ENCODE data around the gene TBC1D8B.

Gene TBC1D8B

DNA sequence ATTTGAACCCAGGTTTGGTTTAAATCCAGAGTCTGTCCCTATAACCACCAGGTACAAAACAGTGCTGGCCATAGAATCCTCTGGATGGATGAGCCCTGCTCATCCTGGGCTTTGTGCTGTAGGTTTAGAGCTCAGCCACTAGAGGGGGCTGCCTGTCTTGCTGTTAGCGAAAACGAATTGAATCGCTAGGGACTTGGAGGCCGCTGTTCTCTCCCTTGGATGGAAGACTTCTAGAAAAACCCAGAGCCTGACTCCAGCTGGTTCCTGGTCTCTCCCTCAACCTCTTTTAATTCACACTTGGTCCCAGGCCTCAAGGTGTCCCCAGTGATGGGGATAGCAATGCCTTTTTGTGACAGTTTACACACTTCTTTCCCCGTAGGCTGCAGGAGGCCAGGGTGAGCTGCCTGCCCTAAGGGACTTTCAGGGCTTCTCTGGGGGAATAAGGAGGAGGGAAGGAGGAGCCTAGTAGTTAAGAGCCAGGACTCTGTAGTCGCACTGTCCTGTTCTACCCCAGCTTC is 92.0 kb downstream of the TBC1D8B start:
- DNase-seq: peak; percentile 74

DNA sequence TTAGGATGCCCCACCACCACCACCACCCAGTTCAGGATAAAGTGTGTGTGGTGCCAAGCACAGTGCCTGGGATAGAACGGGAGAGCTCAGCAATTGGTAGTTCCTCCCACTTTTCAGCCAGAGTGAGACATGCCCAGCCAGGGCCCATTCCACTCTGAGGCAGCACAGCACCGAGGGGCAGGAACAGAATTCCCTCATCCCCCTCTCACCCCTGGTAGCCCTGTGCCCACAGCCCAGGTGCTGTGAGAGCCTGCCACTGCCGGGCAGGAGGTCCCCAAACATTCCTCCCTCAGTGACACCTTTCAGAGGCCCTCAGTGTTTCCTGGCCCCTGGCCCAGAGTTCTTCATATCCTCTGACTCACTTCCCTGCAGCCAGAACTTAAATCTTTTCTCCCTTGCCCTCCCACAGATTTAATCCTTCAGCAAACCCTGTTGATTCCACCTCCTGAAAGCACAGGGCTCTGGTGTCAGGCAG is 92.5 kb downstream of the TBC1D8B start:
- in situ Hi-C loops (cut with HindIII; ENCODE audit: low pct_ligation_motif_present, low pct_unique_long_range_greater_than_20kb, low sequenced_read_pairs): no loop called here
- peak; percentile 72 for DNase-seq

More for the DNA sequence above, 92.0 kb downstream of the TBC1D8B start:
- in situ Hi-C loops (cut with HindIII; ENCODE audit: low pct_ligation_motif_present, low pct_unique_long_range_greater_than_20kb, low sequenced_read_pairs): no loop called here

DNA sequence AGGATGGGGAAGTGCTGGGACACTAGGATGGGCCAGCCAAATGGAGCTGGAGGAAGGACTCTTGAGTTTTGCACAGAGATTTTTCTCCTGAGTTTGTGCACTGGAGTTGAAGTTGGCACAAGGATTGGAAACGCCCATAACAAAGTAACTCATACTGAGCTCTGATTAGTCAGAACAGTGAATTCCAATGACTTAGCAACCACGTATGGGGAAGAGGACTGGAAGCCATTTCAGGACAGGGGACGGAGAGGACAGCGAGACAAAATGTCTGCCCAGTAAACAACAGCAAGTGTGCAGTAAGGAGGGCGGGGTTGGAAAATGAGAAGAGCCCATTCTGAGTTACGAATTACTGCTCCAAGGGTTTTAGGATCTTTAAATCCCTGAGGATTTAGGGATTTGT is 94.8 kb downstream of the TBC1D8B start:
- in situ Hi-C loops (cut with HindIII; ENCODE audit: low pct_ligation_motif_present, low pct_unique_long_range_greater_than_20kb, low sequenced_read_pairs): no loop called here

DNA sequence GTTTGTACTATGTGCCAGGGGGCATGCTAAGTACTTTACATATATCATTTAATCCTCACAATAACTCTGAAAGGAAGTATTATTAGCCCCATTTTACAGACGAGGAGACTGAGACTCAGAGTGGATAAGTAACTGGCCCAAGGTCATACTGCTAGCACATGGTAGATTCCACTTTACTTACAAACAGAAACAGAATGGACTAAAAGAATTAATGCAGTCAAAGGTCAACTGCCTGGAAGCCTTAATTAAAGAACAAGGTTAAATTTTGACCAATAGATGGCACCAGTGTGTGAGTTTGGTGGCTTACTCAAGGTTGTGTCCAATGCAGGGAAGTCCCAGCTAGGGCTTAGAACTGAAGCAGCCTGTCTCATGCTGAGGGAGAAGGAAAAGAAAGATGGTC is 96.0 kb downstream of the TBC1D8B start:
- in situ Hi-C loops (cut with HindIII; ENCODE audit: low pct_ligation_motif_present, low pct_unique_long_range_greater_than_20kb, low sequenced_read_pairs): no loop called here

More for the DNA sequence above, 94.8 kb downstream of the TBC1D8B start:
- peak; percentile 62 for DNase-seq

DNA sequence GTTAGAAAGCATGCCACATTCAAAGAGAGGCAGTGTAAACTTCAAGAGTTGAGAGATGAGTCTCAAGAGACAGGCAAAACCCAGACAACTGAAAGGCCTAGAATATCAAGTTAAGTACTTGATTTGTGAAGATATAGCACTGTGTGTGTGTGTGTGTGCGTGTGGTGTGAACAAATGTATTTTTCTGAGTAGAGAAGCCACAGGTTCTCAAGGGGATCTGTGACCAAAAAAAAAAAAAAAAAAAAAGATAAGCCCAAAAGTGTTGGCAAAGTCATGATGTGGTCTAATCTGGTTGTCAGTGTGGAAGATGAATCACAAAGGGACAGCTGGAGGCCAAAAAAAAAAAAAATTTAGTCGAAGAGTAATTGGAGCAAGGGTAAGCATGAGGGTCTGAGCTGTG is 96.8 kb downstream of the TBC1D8B start:
- no peak for DNase-seq
- in situ Hi-C loops (cut with HindIII; ENCODE audit: low pct_ligation_motif_present, low pct_unique_long_range_greater_than_20kb, low sequenced_read_pairs): no loop called here

More for the DNA sequence above, 96.0 kb downstream of the TBC1D8B start:
- DNase-seq: peak; percentile 56

DNA sequence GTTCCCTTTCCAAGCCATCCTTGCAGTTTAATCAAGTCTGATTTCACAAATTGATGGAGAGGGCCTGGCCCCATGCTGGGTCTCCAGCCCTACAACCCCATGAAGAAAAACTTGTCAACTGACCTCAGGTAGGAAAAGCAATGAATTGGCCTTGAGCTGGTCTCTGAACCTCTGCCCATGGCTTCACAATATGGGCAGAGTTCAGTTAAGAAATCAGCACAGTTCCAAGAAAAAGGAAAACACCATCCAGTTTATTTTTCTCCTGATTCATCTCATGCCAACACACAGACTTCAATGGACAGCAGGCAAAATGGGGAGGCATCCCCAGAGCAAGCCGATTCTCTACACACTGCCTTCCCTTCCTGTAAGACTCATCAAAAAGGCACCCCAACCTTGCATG is 97.4 kb downstream of the TBC1D8B start:
- in situ Hi-C loops (cut with HindIII; ENCODE audit: low pct_ligation_motif_present, low pct_unique_long_range_greater_than_20kb, low sequenced_read_pairs): no loop called here
- no peak for DNase-seq

DNA sequence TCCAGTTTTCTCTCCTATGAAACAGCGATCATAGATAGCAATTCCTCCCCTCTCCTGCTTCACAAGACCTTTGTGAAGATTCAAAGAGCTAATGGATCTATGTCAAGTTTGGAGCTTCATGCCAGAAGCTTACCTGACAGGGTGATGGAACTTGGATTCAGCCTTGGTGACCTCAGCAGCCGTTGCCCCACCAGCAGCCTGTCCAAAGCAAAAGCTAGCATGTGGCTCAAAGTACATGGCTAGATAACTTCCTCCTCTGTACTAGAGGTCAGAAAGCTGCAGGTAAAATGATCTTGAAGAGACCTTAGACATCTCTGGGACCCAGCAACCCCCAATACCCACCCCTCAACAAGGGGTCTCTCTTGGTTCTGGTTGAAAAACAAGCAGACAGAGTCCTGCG is 98.9 kb downstream of the TBC1D8B start:
- in situ Hi-C loops (cut with HindIII; ENCODE audit: low pct_ligation_motif_present, low pct_unique_long_range_greater_than_20kb, low sequenced_read_pairs): no loop called here
- DNase-seq: no peak

DNA sequence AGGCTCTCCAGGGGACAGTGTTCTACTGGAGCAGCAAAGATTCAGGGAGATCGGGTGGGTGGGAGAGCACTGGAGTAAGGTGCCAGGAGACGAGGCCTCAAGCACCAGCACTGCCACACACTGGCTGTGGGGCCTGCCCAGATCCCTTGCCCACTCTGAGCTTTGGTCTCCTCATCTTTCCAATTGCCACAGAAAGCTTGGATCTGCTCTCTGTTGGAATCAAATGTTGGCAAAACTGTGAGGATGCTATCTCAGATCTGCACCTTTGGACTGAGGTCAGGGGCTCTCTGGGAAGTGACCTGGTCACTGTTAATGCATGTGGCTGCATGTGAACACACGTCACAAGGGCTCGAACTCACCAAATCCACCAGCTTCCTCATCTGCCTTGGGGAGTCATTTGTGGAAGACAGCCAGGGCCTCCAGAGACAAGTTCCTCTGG is 99.3 kb downstream of the TBC1D8B start:
- in situ Hi-C loops (cut with HindIII; ENCODE audit: low pct_ligation_motif_present, low pct_unique_long_range_greater_than_20kb, low sequenced_read_pairs): no loop called here
- no peak for DNase-seq

DNA sequence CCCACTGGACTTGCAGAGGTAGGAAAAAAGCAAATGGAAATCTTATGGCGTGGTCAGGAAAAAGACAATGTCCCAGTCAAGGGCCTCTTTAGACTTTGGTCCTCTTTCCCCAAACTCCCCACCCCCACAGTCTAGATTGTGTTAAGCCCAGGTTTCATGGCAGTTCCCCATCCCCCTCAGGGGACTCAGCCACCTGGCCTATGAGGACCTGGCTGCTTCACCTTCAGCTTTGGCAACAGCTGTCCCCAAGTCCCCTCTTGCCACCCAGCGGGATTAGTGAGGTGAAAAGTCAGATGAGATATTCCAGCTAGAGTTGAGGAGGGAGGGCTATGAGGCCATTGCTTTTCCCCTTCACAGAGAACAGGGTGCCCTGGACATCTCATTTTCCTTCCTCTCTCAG is 100.2 kb downstream of the TBC1D8B start:
- DNase-seq: no peak
- in situ Hi-C loops (cut with HindIII; ENCODE audit: low pct_ligation_motif_present, low pct_unique_long_range_greater_than_20kb, low sequenced_read_pairs): no loop called here

DNA sequence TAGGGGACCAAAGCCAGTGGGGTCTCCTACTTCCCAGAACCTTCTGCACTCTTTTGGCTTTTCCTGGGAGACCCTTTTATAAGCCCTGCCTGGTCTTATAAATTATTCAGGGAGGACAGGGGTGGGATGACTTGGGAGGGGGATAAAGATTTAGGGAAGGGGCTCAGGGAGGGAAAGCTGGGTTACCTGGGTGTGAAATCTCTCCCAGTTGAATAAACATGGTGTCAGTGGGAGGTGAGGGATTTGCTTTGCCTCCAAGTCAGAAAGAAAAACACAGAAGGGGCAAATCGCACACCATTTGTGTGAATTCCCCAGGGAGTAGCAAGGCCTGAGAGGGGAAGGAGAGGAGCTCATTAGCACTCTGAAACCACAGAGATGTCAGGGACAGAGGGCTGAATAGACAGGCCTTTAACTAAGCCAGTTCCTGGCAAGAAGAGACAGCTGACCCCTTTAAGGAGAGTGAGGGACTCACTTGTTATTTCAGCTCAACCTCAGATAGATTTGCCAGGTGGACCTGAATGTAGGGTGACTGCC is 100.9 kb downstream of the TBC1D8B start, which contains the start of gene RIPPLY1:
Gene RIPPLY1 (minus strand): TSS at position 51 of the 534 bp plus-strand sequence. CDS start 54 bp downstream, outside the sequence.
- no peak for DNase-seq
- in situ Hi-C loops (cut with HindIII; ENCODE audit: low pct_ligation_motif_present, low pct_unique_long_range_greater_than_20kb, low sequenced_read_pairs): no loop called here

DNA sequence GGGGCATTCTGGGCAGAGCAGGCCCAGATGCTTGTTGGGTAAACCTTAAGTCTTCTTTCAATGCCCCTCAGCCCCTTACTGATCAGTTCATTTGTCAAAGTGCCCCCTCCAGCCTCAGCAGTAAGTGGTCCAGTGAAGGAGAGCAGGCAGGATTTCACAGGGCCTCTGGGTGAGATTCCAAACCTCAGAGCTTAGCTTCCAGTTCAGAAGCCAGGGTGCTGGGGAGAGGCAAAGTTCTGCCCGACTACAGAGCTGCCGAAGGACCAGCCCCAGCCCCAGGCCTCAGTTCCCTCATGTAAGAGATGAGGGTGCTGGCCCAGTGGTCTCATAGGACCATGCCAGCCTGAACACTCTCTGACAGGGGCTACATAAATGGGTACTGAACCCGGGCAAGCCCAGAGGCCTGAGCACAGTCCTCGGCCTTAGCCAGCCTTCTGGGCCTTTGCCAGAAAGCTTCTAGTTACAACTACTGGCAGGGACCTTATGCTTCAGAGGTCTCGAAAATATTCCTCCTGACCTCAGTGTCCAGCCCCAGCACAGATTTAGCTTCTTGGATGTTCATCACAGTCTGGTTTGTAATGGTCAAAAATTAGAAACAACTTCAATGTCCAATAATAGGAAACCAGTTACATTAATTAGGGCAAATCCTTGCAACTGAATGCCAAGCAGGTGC is 101.5 kb downstream of the TBC1D8B start:
- in situ Hi-C loops (cut with HindIII; ENCODE audit: low pct_ligation_motif_present, low pct_unique_long_range_greater_than_20kb, low sequenced_read_pairs): no loop called here
- no peak for DNase-seq

DNA sequence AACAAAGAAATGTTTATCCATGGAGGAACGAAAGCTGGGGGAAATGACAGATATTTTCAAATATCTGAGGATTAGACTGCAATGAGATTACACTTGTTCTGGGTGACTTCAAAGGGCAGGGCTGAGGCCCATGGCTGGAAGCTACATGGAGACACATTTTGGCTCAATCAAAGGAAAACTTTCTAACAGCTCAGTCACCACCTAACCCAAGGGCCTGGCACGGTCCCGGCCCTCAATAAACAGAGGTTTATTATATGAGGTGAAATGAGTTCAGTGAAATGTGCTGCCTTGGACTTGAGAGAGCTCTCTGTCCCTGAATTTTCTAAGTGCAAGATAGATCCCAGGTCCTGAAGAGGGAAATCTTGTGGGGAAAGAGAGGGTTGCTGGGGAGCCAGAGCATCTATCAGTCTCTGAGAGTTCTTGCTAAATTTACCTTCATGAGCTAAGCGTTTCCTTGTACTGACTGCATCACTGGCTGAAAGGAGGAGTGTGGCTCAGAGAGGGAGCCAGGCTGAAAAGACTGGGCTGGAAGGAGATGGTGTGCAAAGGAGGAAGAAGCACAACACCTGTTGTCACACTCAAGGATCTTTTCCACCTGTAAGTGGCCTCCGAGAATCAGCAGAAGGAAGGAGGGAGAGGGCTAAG is 102.7 kb downstream of the TBC1D8B start:
- no peak for DNase-seq
- in situ Hi-C loops (cut with HindIII; ENCODE audit: low pct_ligation_motif_present, low pct_unique_long_range_greater_than_20kb, low sequenced_read_pairs): no loop called here

DNA sequence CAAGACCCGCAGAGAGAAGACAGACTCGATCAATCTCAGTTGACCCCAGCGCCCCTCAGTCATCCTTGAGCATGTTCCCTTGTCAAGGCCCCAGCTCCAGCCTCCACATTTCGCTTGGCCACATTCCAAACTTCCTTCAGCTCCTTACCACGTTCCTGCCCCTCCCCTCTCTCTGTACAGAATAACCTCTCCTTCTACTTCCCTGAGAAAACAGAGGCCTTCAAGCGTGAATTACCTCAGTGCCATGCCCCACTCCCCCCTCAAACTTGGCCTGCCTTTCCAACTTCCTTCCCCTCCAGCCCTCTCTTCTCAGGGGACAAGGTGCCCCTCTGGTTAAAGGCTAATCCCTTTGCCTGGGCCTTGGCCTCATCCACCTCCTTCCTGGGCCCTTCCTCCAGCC is 103.9 kb downstream of the TBC1D8B start:
- in situ Hi-C loops (cut with HindIII; ENCODE audit: low pct_ligation_motif_present, low pct_unique_long_range_greater_than_20kb, low sequenced_read_pairs): no loop called here
- DNase-seq: no peak

DNA sequence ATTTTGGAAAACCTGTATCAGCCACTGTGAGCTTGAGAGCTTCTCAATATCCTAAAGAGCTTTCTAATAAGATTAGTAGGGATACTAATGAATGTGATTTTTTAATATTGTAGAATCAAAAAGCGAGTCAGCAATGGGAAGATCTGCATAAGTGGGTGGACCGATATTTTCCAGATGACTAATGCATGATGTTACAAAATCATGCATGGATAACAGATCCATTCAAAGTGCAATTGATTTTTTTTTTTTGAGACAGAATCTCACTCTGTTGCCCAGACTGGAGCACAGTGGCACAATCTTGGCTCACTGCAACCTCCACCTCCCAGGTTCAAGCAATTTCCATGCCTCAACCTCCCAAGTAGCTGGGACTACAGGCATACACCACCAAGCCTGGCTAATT is 110.4 kb downstream of the TBC1D8B start:
- DNase-seq: no peak
- in situ Hi-C loops (cut with HindIII; ENCODE audit: low pct_ligation_motif_present, low pct_unique_long_range_greater_than_20kb, low sequenced_read_pairs): no loop called here

DNA sequence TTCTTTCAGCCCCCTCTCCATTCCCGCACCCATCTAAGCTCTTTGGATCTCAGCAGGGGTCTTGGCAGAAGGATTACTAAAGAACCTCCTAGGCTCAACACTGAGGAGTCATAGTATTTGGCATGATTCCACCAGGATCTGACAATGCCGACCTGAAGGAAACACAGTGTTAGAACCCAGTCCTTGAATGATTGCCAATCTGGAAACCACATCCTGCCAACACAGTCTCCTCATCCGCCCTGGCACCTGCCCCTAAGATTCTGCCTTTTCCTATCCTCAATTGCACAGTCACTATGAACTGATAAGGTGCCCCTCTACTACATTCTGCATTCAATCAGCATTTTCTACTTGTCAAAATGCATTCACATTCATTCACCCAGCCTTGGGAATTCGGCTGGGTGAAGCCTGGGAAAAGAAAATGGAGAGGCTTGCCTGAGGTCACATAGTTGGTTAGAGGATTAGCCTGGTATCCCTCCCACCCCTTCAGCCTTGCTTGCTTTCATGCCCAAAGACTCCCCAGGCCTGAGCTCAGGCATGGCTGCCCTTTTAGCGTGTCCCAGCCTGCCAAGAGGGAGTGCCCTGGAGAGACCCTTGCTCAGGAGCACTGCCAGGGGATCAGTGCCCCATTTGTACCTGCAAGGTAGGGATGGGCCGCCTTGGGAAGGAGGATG is 115.5 kb downstream of the TBC1D8B start:
- peak; percentile 91 for DNase-seq
- in situ Hi-C loops (cut with HindIII; ENCODE audit: low pct_ligation_motif_present, low pct_unique_long_range_greater_than_20kb, low sequenced_read_pairs): no loop called here

DNA sequence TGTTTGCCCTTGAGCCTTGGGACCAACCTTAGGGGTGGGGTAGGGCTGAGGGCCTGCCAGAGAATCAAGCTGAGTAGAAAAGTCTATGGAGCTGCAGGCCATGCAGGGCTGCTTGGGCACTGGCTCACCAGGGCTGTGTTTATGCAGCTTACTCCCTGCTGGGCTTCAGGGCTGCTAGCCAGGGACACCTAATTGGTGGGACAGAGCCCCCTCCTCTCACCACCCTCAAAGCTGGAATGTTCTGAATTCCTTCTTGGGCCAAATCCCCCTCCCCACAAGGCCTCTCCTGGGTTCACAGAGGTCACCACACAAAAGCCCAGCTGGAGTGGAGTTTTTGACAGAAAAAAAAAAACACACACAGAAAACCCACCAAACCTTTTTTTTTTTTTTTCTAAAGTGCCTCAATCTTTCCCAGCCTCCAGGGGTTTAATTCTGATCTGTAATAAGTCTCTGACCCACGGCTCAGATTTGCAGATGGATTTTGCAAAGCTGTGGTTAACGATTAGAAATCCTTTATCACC is 117.5 kb downstream of the TBC1D8B start, which contains the start of gene CLDN2:
Gene CLDN2 (plus strand): TSS at position 471 of the 521 bp plus-strand sequence. CDS start 7,827 bp downstream, outside the sequence.
- DNase-seq: no peak
- in situ Hi-C loops (cut with HindIII; ENCODE audit: low pct_ligation_motif_present, low pct_unique_long_range_greater_than_20kb, low sequenced_read_pairs): no loop called here

DNA sequence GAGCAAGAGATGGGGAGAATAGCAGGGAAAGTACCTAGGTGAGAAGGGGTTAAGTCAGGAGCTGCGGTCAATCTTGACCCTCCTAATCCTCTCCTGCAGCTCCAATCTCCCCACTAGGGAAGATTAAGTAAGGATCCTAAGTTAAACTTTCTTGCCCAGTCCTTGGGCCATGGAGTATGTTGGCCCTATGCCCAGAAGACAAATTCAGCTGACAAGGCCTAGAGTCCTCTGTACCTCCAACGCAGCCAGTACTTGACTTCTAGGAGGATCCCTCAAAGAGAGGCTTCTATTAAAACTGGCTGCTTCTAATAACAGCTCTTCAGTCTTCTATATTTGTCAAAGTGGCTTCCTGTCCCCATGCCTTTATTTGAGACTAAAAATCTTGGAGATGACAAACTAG is 119.2 kb downstream of the TBC1D8B start:
- in situ Hi-C loops (cut with HindIII; ENCODE audit: low pct_ligation_motif_present, low pct_unique_long_range_greater_than_20kb, low sequenced_read_pairs): no loop called here
- DNase-seq: no peak
